Spleen (tissue), 13 donors: ENCODE results near the gene EHMT1. TPM values are rescaled to one million over a fixed set of nuclear protein-coding genes. Genes with fewer than 3 reads are reported as not detected.

Experiments
- DNase-seq: peaks from one replicate; pipeline ENCODE4 v3.0.0-alpha.2; 2020
- H3K27ac ChIP-seq, 8 donors: fragments of 200-600 bp; sonication (generic) in 7 of 8; 1 replicate in 4 of 8; 2 replicates in 4 of 8; pipeline versions ENCODE4 v1.5.0 to v1.8.0; 2016 to 2021; ENCODE audit warnings: inconsistent platforms in 4 of 8, mild to moderate bottlenecking in 4 of 8, moderate library complexity in 1 of 8
- H3K27me3 ChIP-seq, 7 donors: fragments of 200-600 bp; sonication (generic) in 6 of 7; replicated peaks in 1 of 7; 1 replicate in 4 of 7; 2 replicates in 3 of 7; pipeline versions ENCODE4 v1.5.0 to v1.8.0; 2016 to 2021; ENCODE audit warnings: inconsistent platforms in 3 of 7, mild to moderate bottlenecking in 1 of 7
- H3K36me3 ChIP-seq, 6 donors: fragments of 200-600 bp; sonication (generic) in 5 of 6; 1 replicate in 4 of 6; 2 replicates in 2 of 6; pipeline versions ENCODE4 v1.5.0 to v1.8.0; 2016 to 2021; ENCODE audit warnings: inconsistent platforms in 2 of 6
- H3K4me1 ChIP-seq, 6 donors: fragments of 200-600 bp; sonication (generic) in 5 of 6; 1 replicate in 3 of 6; 2 replicates in 3 of 6; pipeline versions ENCODE4 v1.5.0 to v1.8.0; 2016 to 2021; ENCODE audit warnings: inconsistent platforms in 3 of 6
- H3K4me3 ChIP-seq, 8 donors: fragments of 200-600 bp; sonication (generic) in 7 of 8; 1 replicate in 4 of 8; 2 replicates in 4 of 8; pipeline versions ENCODE4 v1.5.0 to v1.8.0; 2016 to 2021; ENCODE audit warnings: inconsistent platforms in 4 of 8, mild to moderate bottlenecking in 4 of 8, moderate library complexity in 2 of 8
- H3K9me3 ChIP-seq, 8 donors: fragments of 200-600 bp; sonication (generic) in 7 of 8; 1 replicate in 4 of 8; 2 replicates in 4 of 8; pipeline versions ENCODE4 v1.5.0 to v1.8.0; 2016 to 2021; ENCODE audit warnings: inconsistent platforms in 4 of 8
- POLR2A ChIP-seq, 3 donors: fragments of 450-650 bp; IDR thresholded peaks; one replicate each; pipeline ENCODE4 v1.5.1; 2017; ENCODE audit warnings: antibody characterized with exemption in 3 of 3, mild to moderate bottlenecking in 1 of 3
- POLR2AphosphoS5 ChIP-seq, 3 donors: sonication (generic); formaldehyde crosslinking; IDR thresholded peaks; one replicate each; pipeline ENCODE4 v1.5.1; 2017; ENCODE audit warnings: antibody characterized with exemption in 3 of 3
- WGBS, 5 donors: extraction: QIAGEN DNeasy Blood & Tissue Kit in 3 of 5; methylation state at CpG; one replicate each; pipeline versions ENCODE4 v1.1.5 to v1.1.7; 2013 to 2018; 5-methylcytosine and 5-hydroxymethylcytosine counted together
- intact Hi-C: fragments of 100-400 bp; cut with DNase I; formaldehyde crosslinking; loops from one replicate; pipeline ENCODE4 v1.15.0; 2023; ENCODE audit warnings: low total_unique reads
- long read RNA-seq, 2 donors: transcript quantifications; one replicate each; lab custom pipeline, GENCODE V29; 2026
- polyA plus RNA-seq, 3 donors: library from polyadenylated mRNA; stranded (reverse); fragments of 200-250 nt; gene quantifications; one replicate each; pipeline ENCODE4 v1.2.1, GENCODE V29; 2013
- total RNA-seq, 7 donors: library from RNA; depleted of rRNA in 3 of 7; stranded (reverse); fragments of >200 nt in 3 of 7; fragmentation: NEBNext Ultra II Directional in 4 of 7; extraction: Animal tissue kit (Norgen Biotek cat#: 25700) in 4 of 7; gene quantifications; one replicate each; pipeline versions ENCODE4 v1.1.0 to v1.2.1, GENCODE V29; 2016 to 2021
- TF ChIP-seq, protein P1 (sequence below), 11 experiments: fragments of 200-600 bp in 7 of 11; fragments of 450-650 bp in 4 of 11; sonication (generic) in 4 of 11; IDR thresholded peaks in 8 of 11; conservative IDR thresholded peaks in 3 of 11; 1 replicate in 7 of 11; 2 replicates in 4 of 11; pipeline versions ENCODE4 v1.4.0 to v1.8.0; 2016 to 2021; ENCODE audit warnings: antibody characterized with exemption in 11 of 11, inconsistent platforms in 4 of 11, mild to moderate bottlenecking in 1 of 11
- donor health status: healthy with polysubstance abuse.
- donor health status: DM: no; HTN: no; CAD: no; lungs with moderate emphysema.
- donor health status: DM: no; HTN: no; CAD: no.
- donor health status: Bipolar disorder and iron deficiency.
- donor health status: healthy.
- donor health status: DM: no; HTN: no; CAD: no.
- donor health status: DM: yes; HTN: yes; CAD: no.

EHMT1 gene
- total RNA-seq (100 to 1,000 TPM in 6 of 7 donors, 10 to 100 TPM in 1; 87.7 to 163 (median 130) TPM), polyA plus RNA-seq (10 to 100 TPM; 35.5 to 60.9 (median 54.9) TPM)
- long read RNA-seq, donor 1, partial matches to known transcripts = 0 of 1 reads
- long read RNA-seq, donor 1, other reads (novel, unspliced or antisense) = 0 of 1 reads
- long read RNA-seq, donor 2, partial matches to known transcripts = 0 of 1 reads
- long read RNA-seq, donor 2, other reads (novel, unspliced or antisense) = 0 of 1 reads

GRCh38 chr9:137618105-137619067 lies at the start of gene EHMT1:
TSS of gene EHMT1 (plus strand) at chr9:137619005. CDS start at chr9:137619029, 24 bp downstream.
- intact Hi-C loops = no loop called here
- WGBS, 5 donors = 0 to 2% (median 1%) methylated on average over 35 to 94 of the region's 94 CpGs
- Histone ChIP-seq H3K4me3 (peak within 1 kb of the TSS; percentile 78 to 98 (median 94)), H3K9me3 (no peaks in the 10 kb centered on the region), H3K36me3 (peaks cover 0 to 47% (median 25%) of the 10 kb centered on the region in 6 donors), H3K4me1 (peaks cover 29 to 72% (median 58%) of the 10 kb centered on the region in 6 donors), H3K27ac (peak within 1 kb of the TSS; percentile 87 to 94 (median 92)), H3K27me3 (no peaks in the 10 kb centered on the region)
- peak; percentile 96 for DNase-seq
- peak; percentile 82 to 90 (median 83) for TF ChIP-seq POLR2AphosphoS5 (IDR thresholded peaks at IDR 0.05)
- TF ChIP-seq, protein P1, sequence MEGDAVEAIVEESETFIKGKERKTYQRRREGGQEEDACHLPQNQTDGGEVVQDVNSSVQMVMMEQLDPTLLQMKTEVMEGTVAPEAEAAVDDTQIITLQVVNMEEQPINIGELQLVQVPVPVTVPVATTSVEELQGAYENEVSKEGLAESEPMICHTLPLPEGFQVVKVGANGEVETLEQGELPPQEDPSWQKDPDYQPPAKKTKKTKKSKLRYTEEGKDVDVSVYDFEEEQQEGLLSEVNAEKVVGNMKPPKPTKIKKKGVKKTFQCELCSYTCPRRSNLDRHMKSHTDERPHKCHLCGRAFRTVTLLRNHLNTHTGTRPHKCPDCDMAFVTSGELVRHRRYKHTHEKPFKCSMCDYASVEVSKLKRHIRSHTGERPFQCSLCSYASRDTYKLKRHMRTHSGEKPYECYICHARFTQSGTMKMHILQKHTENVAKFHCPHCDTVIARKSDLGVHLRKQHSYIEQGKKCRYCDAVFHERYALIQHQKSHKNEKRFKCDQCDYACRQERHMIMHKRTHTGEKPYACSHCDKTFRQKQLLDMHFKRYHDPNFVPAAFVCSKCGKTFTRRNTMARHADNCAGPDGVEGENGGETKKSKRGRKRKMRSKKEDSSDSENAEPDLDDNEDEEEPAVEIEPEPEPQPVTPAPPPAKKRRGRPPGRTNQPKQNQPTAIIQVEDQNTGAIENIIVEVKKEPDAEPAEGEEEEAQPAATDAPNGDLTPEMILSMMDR (IDR thresholded peaks at IDR 0.05 in 8 of 11, conservative IDR thresholded peaks at IDR 0.05 in 3 of 11) = peak in 1 of 11 experiments; percentile 7
- peak in 2 of 3 donors; percentile 36 to 44 for TF ChIP-seq POLR2A (IDR thresholded peaks at IDR 0.05)

DNA sequence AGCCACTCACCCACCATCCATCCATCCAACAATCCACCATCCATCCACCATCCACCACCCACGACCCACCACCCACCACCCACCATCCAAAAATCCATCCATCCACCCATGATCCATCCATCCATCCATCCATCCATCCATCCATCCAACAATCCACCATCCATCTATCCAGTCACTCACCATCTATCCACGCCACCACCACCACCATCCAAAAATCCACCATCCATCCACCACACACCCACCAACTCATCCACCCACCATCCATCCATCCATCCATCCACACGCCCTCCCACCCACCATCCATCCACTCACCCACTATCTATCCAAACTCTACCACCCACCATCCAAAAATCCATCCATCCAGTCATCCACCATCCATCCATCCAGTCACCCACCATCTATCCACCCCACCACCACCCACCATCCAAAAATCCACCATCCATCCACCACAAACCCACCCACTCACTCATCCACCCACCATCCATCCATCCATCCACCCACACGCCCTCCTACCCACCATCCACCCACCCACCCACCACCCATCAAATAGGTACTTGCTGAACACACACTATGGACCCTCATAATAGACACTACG lies 49.1 kb upstream of the EHMT1 start:
- intact Hi-C loops = no loop called here
- peaks cover 0 to under 1% (median 0%) of the 10 kb centered on the region in 6 donors for H3K4me1 ChIP-seq
- no peak for DNase-seq
- peaks cover 0 to 3% (median 0%) of the 10 kb centered on the region in 8 donors for H3K9me3 ChIP-seq
- H3K4me3 ChIP-seq = no peak overlapping the region
- 94 to 98% (median 97%) methylated on average over 5 of the region's 5 CpGs for WGBS, 5 donors
- no peak overlapping the region for H3K27ac ChIP-seq
- H3K36me3 ChIP-seq = peaks cover 0 to 53% (median 31%) of the 10 kb centered on the region in 6 donors
- TF ChIP-seq POLR2AphosphoS5 (IDR thresholded peaks at IDR 0.05) (no peak), POLR2A (IDR thresholded peaks at IDR 0.05) (no peak)
- TF ChIP-seq, protein P1 (IDR thresholded peaks at IDR 0.05 in 8 of 11, conservative IDR thresholded peaks at IDR 0.05 in 3 of 11) = no peak
- H3K27me3 ChIP-seq = no peaks in the 10 kb centered on the region

DNA sequence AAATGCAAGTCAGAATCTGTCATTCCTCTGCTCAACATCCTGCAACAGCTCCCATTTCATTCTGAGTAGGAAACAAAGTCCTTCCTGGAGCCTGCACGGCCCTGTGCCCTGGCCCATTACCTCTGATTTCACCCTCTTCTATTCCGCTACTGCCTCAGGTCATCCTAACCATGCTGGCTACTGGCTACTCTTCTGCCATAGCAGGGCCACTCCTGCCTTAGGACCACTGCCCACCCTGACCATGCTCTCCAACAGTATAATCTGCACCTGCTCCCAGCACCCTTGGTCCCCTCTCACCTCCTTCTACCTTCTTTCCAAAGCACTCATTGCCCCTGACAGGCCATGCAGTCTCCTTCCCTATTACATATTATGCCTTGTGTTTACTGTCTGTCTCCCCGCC lies 48.2 kb upstream of the EHMT1 start:
- no peaks in the 10 kb centered on the region for H3K27me3 ChIP-seq
- no peaks in the 10 kb centered on the region for H3K9me3 ChIP-seq
- DNase-seq = no peak
- H3K27ac ChIP-seq = no peak overlapping the region
- no peak overlapping the region for H3K4me3 ChIP-seq
- H3K4me1 ChIP-seq = peaks cover 0 to 9% (median 4%) of the 10 kb centered on the region in 6 donors
- H3K36me3 ChIP-seq = peaks cover 0 to 59% (median 35%) of the 10 kb centered on the region in 6 donors
- intact Hi-C loops = no loop called here
- 91 to 97% (median 96%) methylated on average over 3 of the region's 3 CpGs for WGBS, 5 donors
- TF ChIP-seq POLR2AphosphoS5 (IDR thresholded peaks at IDR 0.05) = no peak
- no peak for TF ChIP-seq POLR2A (IDR thresholded peaks at IDR 0.05)
- TF ChIP-seq, protein P1 (IDR thresholded peaks at IDR 0.05 in 8 of 11, conservative IDR thresholded peaks at IDR 0.05 in 3 of 11) = no peak
